OCI-LY7 (cell line): ENCODE measurements around the gene HDX. TPM values are rescaled to one million over a fixed set of nuclear protein-coding genes. Genes with fewer than 3 reads are reported as not detected.

Experiments used
- BruUV-seq: library from RNA; stranded (reverse); fragments of 400-500 nt; replicated peaks from 2 replicates; lab custom pipeline; 2021; lab: Mats Ljungman, UMichigan
- CTCF ChIA-PET: fragments of 300-600 bp; sonication (Branson Sonifier 250); formaldehyde crosslinking; loops from one replicate; lab custom pipeline; 2022; ENCODE audit warnings: antibody characterized with exemption; ENCODE audit not compliant: unreplicated experiment; lab: Charles Lee
- POLR2A ChIA-PET: fragments of 300-600 bp; sonication (Branson Sonifier 250); formaldehyde crosslinking; loops from one replicate; lab custom pipeline; 2022; ENCODE audit warnings: antibody characterized with exemption; lab: Charles Lee
- DNase-seq: peaks from one replicate; pipeline ENCODE4 v3.0.0-alpha.2; 2015; ENCODE audit warnings: low spot score
- H2AFZ ChIP-seq: fragments of 200-600 bp; sonication (generic), shearing (Covaris generic); 2 replicates; pipeline ENCODE4 v1.6.1; 2014; ENCODE audit warnings: mild to moderate bottlenecking, antibody characterized with exemption, low read length, moderate library complexity
- H3K27ac ChIP-seq: fragments of 200-600 bp; sonication (generic); 2 replicates; pipeline ENCODE4 v1.5.1; 2014; ENCODE audit warnings: mixed run types, low read depth, mild to moderate bottlenecking, moderate library complexity, low read length, inconsistent platforms; ENCODE audit not compliant: poor library complexity, severe bottlenecking
- H3K36me3 ChIP-seq: fragments of 200-600 bp; sonication (generic); 2 replicates; pipeline ENCODE4 v1.6.1; 2014; ENCODE audit warnings: mild to moderate bottlenecking, antibody characterized with exemption, low read length, moderate library complexity, mixed read lengths; ENCODE audit not compliant: insufficient read depth
- H3K4me1 ChIP-seq: fragments of 200-600 bp; sonication (generic); 2 replicates; pipeline ENCODE4 v1.5.1; 2014; ENCODE audit warnings: mild to moderate bottlenecking, low read length; ENCODE audit not compliant: insufficient read depth, poor library complexity, severe bottlenecking
- H3K4me2 ChIP-seq: fragments of 200-600 bp; sonication (generic); 2 replicates; pipeline ENCODE4 v1.6.1; 2014; ENCODE audit warnings: mild to moderate bottlenecking, low read length
- H3K4me3 ChIP-seq: fragments of 200-600 bp; sonication (generic); 2 replicates; pipeline ENCODE4 v1.5.1; 2014; ENCODE audit warnings: mild to moderate bottlenecking, low read depth, low read length; ENCODE audit not compliant: poor library complexity, severe bottlenecking
- H3K79me2 ChIP-seq: fragments of 200-600 bp; sonication (generic); 2 replicates; pipeline ENCODE4 v1.6.1; 2016; ENCODE audit warnings: low read depth, mild to moderate bottlenecking, low read length, moderate library complexity, mixed read lengths; ENCODE audit not compliant: insufficient read depth
- H3K9me2 ChIP-seq: fragments of 200-600 bp; sonication (generic); 2 replicates; pipeline ENCODE4 v1.6.1; 2016; ENCODE audit warnings: mild to moderate bottlenecking, low read length, mixed read lengths; ENCODE audit not compliant: insufficient read depth
- H3K9me3 ChIP-seq: fragments of 200-600 bp; sonication (generic); 2 replicates; pipeline ENCODE4 v1.6.1; 2014; ENCODE audit warnings: mild to moderate bottlenecking, mixed run types, low read length, mixed read lengths
- H4K20me1 ChIP-seq: fragments of 200-600 bp; sonication (generic); 2 replicates; pipeline ENCODE4 v1.6.1; 2014; ENCODE audit warnings: mild to moderate bottlenecking, antibody characterized with exemption, low read length, moderate library complexity, mixed read lengths; ENCODE audit not compliant: insufficient read depth
- CTCF ChIP-seq: fragments of 200-600 bp; sonication (generic); conservative IDR thresholded peaks from 2 replicates; pipeline ENCODE4 v1.5.1; 2014; ENCODE audit warnings: mild to moderate bottlenecking, antibody characterized with exemption, low read length, moderate library complexity, mixed read lengths
- EZH2phosphoT487 ChIP-seq: fragments of 200-600 bp; sonication (generic); IDR thresholded peaks from 2 replicates; pipeline ENCODE4 v1.6.1; 2018; ENCODE audit warnings: low read depth, borderline replicate concordance, mild to moderate bottlenecking, mixed run types, antibody characterized with exemption, low read length, moderate library complexity, mixed read lengths
- intact Hi-C: fragments of 100-400 bp; cut with micrococcal nuclease; formaldehyde crosslinking; loops from one replicate; pipeline ENCODE4 v1.10.0; 2022; ENCODE audit not compliant: unreplicated experiment
- total RNA-seq, 2 experiments: library from RNA; depleted of rRNA in 1 of 2; stranded (reverse); fragments of >200 nt in 1 of 2; shearing (Covaris generic) in 1 of 2; gene quantifications; 2 replicates each; pipeline ENCODE4 v1.2.3, GENCODE V29; 2014 to 2022

The HDX gene
- total RNA-seq, 2 experiments from 2014 or later: not detected

- no peak overlapping the region for H2AFZ ChIP-seq
- no peaks in the 10 kb centered on the region for H3K36me3 ChIP-seq
- H4K20me1 ChIP-seq: no peaks in the 10 kb centered on the region
- no peak overlapping the region for H3K4me3 ChIP-seq
- BruUV-seq: no TSS peak
- no peaks in the 10 kb centered on the region for H3K4me1 ChIP-seq
- no peak for DNase-seq
- ChIA-PET CTCF (no interaction called here), POLR2A (no interaction called here)
- H3K9me3 ChIP-seq: no peaks in the 10 kb centered on the region
- H3K9me2 ChIP-seq: no peaks in the 10 kb centered on the region
- no peak overlapping the region for H3K4me2 ChIP-seq
- TF ChIP-seq EZH2phosphoT487 (no peak), CTCF (no peak)
- intact Hi-C loops: no loop called here
- no peak overlapping the region for H3K27ac ChIP-seq
- no peaks in the 10 kb centered on the region for H3K79me2 ChIP-seq
Measured at GRCh38 chrX:84469226-84469625, 33.0 kb downstream of the HDX start.

- no peak for TF ChIP-seq CTCF
- no peak for TF ChIP-seq EZH2phosphoT487
- H4K20me1 ChIP-seq: no peaks in the 10 kb centered on the region
- H3K4me3 ChIP-seq: no peak overlapping the region
- no peak overlapping the region for H3K27ac ChIP-seq
- no peaks in the 10 kb centered on the region for H3K79me2 ChIP-seq
- POLR2A ChIA-PET: no interaction called here
- intact Hi-C loops: no loop called here
- DNase-seq: no peak
- CTCF ChIA-PET: no interaction called here
- no TSS peak for BruUV-seq
- no peak overlapping the region for H3K4me2 ChIP-seq
- H3K9me2 ChIP-seq: no peaks in the 10 kb centered on the region
- H3K4me1 ChIP-seq: no peaks in the 10 kb centered on the region
- no peaks in the 10 kb centered on the region for H3K9me3 ChIP-seq
- no peaks in the 10 kb centered on the region for H3K36me3 ChIP-seq
- no peak overlapping the region for H2AFZ ChIP-seq
Measured at GRCh38 chrX:84467898-84468297, 34.4 kb downstream of the HDX start.

GRCh38 chrX:84453351-84454246, 48.7 kb downstream of the HDX start:
- Histone ChIP-seq H3K9me3 (no peaks in the 10 kb centered on the region), H3K27ac (no peak overlapping the region), H3K4me1 (no peaks in the 10 kb centered on the region), H3K4me2 (no peak overlapping the region), H4K20me1 (no peaks in the 10 kb centered on the region), H3K9me2 (no peaks in the 10 kb centered on the region), H2AFZ (no peak overlapping the region), H3K79me2 (no peaks in the 10 kb centered on the region), H3K4me3 (no peak overlapping the region), H3K36me3 (no peaks in the 10 kb centered on the region)
- CTCF ChIA-PET: no interaction called here
- TF ChIP-seq EZH2phosphoT487: no peak
- BruUV-seq: no TSS peak
- DNase-seq: no peak
- intact Hi-C loops: no loop called here
- POLR2A ChIA-PET: no interaction called here
